ENCODE data around the gene NOX4.
"Not testable (repeated sequence)": the region's sequence is repeated elsewhere in the genome, so short reads cannot be mapped to it uniquely, and the experiment has no call there.

The NOX4 gene

DNA sequence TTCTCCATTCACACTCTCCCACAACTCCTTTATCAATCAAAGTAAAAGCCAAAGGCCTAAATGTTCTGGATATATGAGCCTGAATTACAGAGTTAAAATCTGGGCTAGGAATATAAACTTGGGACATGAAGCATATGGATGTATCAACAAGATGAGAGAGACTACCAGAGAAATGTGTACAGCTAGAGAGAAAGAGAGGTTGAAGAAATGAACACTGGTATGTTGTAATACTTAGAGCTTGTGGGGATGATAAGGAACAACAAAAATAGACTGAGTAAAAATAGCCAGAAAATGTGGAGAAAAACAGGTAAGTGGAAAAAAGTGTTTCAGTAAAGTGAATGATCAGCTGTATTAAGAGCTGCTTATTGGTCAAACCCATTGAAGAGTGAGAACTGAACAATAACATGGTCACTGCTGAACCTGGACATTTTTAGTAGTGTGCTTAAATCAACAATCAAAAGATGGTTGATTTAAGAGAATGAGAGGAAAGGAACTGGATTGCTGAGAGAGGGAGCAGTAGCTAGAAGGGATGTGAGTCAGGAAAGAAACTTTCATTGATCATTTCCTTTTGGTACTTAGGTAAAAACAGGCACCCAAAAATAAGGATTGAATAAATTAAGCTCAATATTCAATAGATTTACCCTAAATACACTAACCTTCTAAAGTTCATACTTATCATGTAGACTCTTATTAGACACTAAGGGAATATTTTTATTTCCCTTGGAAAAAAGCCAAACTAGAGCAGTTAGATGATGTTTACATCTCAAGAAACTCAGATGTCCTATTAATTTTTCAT is 111.0 kb downstream of the NOX4 start:
- not testable (repeated sequence) for DNase-seq (ENCODE audit: low read depth)

DNA sequence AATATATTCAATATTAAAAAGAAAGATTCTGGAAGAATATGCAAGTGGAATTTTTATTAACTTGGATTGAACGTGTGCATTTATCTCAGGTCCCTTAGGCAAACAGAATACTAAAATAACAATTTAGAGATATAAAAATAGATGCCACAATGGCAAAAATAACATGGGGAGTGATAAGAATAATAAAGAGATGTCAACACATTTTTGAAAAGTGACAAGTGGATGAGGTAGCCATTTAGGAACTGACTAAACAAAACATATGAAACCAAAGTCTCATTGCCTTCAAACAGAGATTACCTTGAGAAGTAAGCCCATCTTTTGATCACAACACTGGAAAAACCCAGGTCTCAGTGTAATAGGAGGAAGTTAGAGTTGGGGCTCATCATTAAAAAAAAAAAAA is 112.2 kb downstream of the NOX4 start:
- DNase-seq (ENCODE audit: low read depth), result not testable (repeated sequence)

DNA sequence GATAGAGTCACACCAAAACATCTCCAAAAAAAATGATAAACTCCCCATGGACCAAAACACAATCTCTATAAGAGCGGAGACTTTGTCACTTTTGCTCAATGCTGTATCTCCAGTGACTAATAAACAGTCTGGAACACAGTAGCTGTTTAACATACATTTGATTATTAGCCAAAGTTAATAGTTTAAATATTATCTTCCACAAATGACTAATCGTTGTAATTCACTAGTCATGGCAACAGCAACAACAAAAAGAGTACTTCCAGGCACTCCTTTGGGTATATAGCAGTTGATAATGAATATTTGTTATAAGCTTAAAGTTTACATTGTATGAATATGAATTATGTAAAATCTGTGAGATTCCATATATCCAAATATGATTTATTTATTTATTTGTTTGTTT is 121.8 kb downstream of the NOX4 start:
- DNase-seq (ENCODE audit: low read depth), result not testable (repeated sequence)

- not testable (repeated sequence) for DNase-seq (ENCODE audit: low read depth)
Observed at GRCh38 chr11:89364856-89365255, 126.3 kb downstream of the NOX4 start.

- DNase-seq (ENCODE audit: low read depth), result no peak
Observed at GRCh38 chr11:89361734-89362133, 129.4 kb downstream of the NOX4 start.

DNA sequence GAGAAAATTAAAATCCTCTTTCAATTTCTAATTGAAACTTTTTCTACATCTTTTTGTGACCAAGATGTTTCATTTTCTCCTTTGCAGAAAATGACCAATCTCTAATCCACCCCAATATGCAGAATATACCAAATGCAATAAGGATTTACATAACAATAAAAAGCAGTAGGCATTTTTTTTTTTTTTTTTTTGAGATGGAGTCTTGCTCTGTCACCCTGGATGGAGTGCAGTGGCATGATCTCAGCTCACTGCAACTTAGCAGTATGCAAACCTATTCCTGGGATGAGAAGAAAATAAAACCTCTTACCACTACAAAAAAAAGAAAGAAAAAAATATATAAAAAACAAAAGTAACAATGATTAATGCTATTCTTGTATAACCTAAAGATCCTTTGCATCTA is 132.0 kb downstream of the NOX4 start:
- DNase-seq (ENCODE audit: low read depth), result not testable (repeated sequence)

DNA sequence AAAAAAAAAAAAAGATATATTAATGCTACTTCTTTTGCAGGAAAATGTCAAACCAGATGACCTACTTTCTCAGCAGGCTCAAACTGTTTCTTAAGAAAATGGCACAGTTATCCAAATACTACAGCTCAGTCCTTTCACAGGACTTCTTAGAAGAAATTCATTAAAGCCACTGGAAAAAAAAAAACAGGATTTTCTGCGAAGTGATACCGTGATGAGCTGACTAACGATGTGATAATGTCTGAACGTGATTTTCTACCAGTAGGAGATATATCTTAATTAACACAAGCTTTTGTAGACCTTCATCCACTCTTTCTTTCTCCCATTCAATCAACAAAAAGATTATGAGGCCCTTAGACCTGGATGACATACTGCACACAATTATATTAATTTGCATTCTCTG is 132.4 kb downstream of the NOX4 start:
- DNase-seq (ENCODE audit: low read depth), result no peak

- DNase-seq (ENCODE audit: low read depth), result no peak
Observed at GRCh38 chr11:89355646-89356045, 135.5 kb downstream of the NOX4 start.

DNA sequence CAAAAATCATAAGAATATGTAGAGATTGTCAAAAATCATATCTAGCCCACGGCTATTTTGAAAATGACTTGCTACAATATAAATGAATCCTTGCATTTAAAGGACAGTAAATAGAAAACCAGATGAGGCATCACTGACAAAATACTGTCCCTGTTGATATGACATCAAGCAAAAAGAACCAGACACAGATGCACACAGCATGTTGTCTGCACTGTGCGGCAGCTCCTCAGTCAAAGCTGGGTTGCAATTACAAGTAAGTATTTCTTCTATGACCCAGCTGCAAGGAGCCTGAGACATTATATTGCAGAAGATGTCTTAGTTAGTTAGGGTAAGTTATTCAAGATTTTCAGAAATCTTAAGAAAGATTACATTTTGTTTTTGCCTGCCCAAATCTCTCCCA is 136.7 kb downstream of the NOX4 start:
- DNase-seq (ENCODE audit: low read depth), result not testable (repeated sequence)

GRCh38 chr11:89347071-89347470 is 144.1 kb downstream of the NOX4 start:
- DNase-seq (ENCODE audit: low read depth), result no peak

- no peak for DNase-seq (ENCODE audit: low read depth)
Observed at GRCh38 chr11:89346601-89347000, 144.6 kb downstream of the NOX4 start.

- DNase-seq (ENCODE audit: low read depth), result not testable (repeated sequence)
Observed at GRCh38 chr11:89342880-89343572, 148.1 kb downstream of the NOX4 start.

DNA sequence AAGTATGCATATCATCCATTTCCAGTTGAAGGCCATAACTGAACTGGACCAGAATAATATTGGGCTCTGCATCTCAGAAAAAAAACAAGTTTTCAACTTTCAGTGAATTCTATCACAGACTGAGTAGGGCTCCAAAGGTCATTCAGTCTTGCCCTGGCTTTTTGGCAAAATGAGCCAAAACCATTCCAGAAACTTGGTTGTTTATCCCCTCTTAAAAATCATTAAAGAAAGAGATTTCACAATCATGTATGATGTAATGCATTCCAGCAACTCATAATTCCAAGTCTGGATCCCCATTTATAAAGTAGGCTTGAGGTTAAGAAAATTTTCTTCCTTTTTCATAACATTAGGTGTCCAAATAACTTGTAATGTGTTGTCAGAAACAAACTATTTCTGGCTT is 150.7 kb downstream of the NOX4 start:
- DNase-seq (ENCODE audit: low read depth), result not testable (repeated sequence)

- DNase-seq (ENCODE audit: low read depth), result not testable (repeated sequence)
Observed at GRCh38 chr11:89338073-89338472, 153.1 kb downstream of the NOX4 start.

DNA sequence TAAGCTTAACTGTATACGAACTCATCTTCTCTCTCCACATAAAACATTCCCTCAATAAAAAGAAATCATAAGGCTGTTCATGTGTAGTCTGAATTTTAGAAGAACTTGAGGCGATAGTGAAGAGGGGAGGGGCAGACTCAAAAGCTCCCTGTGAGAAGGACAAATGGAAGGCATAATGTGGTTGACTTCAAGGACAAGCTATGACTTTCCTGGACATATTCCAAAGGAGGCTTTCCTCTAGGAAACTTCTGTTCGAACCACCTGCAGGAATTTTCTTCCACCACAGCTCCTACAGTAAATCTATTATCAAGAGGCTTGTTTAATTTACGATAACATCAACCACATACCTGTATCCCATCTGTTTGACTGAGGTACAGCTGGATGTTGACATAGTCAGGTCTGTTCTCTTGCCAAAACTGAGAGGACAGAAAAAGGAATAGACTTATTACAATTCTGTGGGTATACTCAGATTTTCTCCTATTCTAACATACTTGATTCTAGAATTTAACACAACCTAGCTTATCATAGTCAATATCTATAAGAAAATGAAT is 154.0 kb downstream of the NOX4 start:
- not testable (repeated sequence) for DNase-seq (ENCODE audit: low read depth)

DNA sequence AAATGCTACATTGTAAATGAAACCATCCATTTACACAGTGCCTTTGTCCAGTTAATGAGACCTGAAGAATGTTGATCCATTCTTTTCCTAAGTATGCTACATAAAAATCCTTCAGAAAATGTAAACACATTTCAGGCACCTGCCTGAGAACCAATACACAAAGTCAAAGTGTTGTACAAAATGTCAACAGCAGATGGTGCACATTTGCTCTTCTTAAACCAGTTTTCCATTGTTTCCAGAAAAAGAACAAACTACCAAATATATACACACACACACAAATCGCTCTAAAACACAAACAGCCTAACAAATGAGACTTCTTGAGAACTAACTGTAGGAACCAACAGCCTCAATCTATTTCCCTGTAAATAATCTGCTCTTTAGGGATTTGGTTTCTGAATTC is 157.5 kb downstream of the NOX4 start:
- not testable (repeated sequence) for DNase-seq (ENCODE audit: low read depth)

- DNase-seq (ENCODE audit: low read depth), result not testable (repeated sequence)
Observed at GRCh38 chr11:89331940-89332339, 159.2 kb downstream of the NOX4 start.

DNA sequence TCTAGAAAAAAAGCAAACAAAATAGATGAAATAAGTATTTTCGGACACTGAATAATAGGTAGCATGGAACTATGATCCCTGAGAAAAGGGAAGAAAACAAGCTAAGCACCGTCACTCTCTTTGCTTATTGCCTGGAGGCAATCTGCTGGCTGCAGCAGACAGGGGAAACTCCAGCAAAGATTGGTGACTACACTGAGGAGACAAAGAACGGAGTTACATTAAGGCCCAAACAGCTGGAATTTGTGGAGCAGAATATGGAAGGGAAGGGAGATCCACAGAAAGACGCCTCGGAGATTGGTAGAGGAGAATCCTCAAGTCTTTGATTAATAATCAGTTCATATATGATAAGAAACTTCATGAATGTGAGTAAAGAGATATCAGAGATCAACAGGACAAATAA is 163.3 kb downstream of the NOX4 start:
- DNase-seq (ENCODE audit: low read depth), result no peak

DNA sequence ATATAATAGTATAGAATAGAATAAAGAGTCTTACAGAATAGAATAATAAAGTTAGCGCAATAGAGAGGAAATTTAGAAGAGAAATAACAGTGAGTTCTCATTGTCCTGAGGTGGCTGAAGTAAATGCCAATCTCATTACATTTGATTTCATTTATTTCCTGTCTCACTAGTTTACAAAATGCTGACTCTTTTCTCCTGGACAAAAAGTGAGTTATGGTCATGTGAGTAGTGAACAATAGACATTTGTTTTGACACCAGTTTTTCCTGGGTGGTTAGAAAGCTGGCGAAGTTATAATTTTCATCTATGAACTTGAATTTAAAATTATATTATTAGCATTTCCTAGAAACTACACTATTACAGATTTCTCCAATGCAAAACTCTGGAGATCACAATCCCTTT is 169.8 kb downstream of the NOX4 start:
- no peak for DNase-seq (ENCODE audit: low read depth)

- DNase-seq (ENCODE audit: low read depth), result not testable (repeated sequence)
Observed at GRCh38 chr11:89310607-89311006, 180.6 kb downstream of the NOX4 start.

GRCh38 chr11:89309321-89309985 is 181.7 kb downstream of the NOX4 start:
- DNase-seq (ENCODE audit: low read depth), result not testable (repeated sequence)

DNA sequence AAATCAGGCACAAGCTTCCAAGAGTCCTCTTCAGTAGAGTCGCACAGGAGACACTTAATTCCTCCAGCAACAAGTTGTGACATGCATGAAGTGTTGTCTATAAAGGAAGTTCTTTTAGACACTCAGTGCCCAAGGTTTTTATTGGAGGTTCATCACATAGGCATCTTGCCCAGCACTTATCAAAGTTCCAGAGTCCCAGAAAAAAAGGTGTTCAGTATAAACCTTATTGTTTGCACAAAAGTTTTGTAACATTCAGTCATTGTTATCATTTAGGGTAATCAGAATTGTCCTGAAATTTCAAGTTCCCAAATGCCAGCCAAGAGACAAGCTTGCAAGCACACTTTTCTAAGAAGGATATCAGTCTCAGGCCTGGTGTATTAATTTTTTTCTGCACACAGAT is 182.9 kb downstream of the NOX4 start:
- not testable (repeated sequence) for DNase-seq (ENCODE audit: low read depth)

- DNase-seq (ENCODE audit: low read depth), result not testable (repeated sequence)
Observed at GRCh38 chr11:89303029-89303428, 188.1 kb downstream of the NOX4 start.

All from stimulated activated CD8-positive, alpha-beta memory T cell treated with anti-CD3 and anti-CD28 coated beads, Interleukin-4, amount 100 ng/mL, for 24 hours (primary cell).